Uterus (tissue), 4 donors: ENCODE measurements around the gene PIEZO2. TPM values are rescaled to one million over a fixed set of nuclear protein-coding genes. Genes with fewer than 3 reads are reported as not detected.

Experiments
- DNase-seq, 2 donors: peaks; one replicate each; pipeline ENCODE4 v3.0.0-alpha.2; 2019 to 2020
- H3K27ac ChIP-seq, 2 donors: fragments of 200-600 bp; sonication (generic); 1 replicate in 1 of 2; 2 replicates in 1 of 2; pipeline ENCODE4 v1.5.1; 2016 to 2018
- H3K27me3 ChIP-seq, 2 donors: fragments of 200-600 bp; sonication (generic); one replicate each; pipeline ENCODE4 v1.5.1; 2018 to 2019; ENCODE audit warnings: control low read depth in 1 of 2
- H3K36me3 ChIP-seq, 2 donors: fragments of 200-600 bp; sonication (generic); one replicate each; pipeline ENCODE4 v1.5.1; 2019; ENCODE audit warnings: control low read depth in 1 of 2
- H3K4me1 ChIP-seq, 2 donors: fragments of 200-600 bp; sonication (generic); one replicate each; pipeline ENCODE4 v1.5.1; 2018 to 2019; ENCODE audit warnings: control low read depth in 1 of 2
- H3K4me3 ChIP-seq, 2 donors: fragments of 200-600 bp; sonication (generic); 1 replicate in 1 of 2; 2 replicates in 1 of 2; pipeline ENCODE4 v1.5.1; 2018 to 2019; ENCODE audit warnings: mild to moderate bottlenecking in 1 of 2
- H3K9me3 ChIP-seq, 2 donors: fragments of 200-600 bp; sonication (generic); one replicate each; pipeline ENCODE4 v1.5.1; 2019; ENCODE audit warnings: control low read depth in 1 of 2
- POLR2A ChIP-seq, 2 donors: fragments of 450-650 bp; IDR thresholded peaks; one replicate each; pipeline ENCODE4 v1.6.1; 2016; ENCODE audit warnings: antibody characterized with exemption in 2 of 2, mild to moderate bottlenecking in 1 of 2, moderate library complexity in 1 of 2
- intact Hi-C: fragments of 100-400 bp; cut with DNase I; formaldehyde crosslinking; loops from one replicate; pipeline ENCODE4 v1.15.1; 2023; ENCODE audit warnings: low total_unique reads
- total RNA-seq, 4 donors: library from RNA; depleted of rRNA in 3 of 4; stranded (reverse); fragments of >200 nt in 3 of 4; gene quantifications; one replicate each; pipeline versions ENCODE4 v1.1.0 to v1.2.4, GENCODE V29; 2014 to 2023
- TF ChIP-seq, protein P1 (sequence below), 4 experiments: fragments of 200-600 bp in 2 of 4; fragments of 450-650 bp in 2 of 4; sonication (generic) in 2 of 4; IDR thresholded peaks; one replicate each; pipeline ENCODE4 v1.5.1; 2016 to 2019; ENCODE audit warnings: antibody characterized with exemption in 4 of 4, mild to moderate bottlenecking in 2 of 4, moderate library complexity in 1 of 4
- donor health status: DM: yes; HTN: yes; CAD: no.

The PIEZO2 gene
- total RNA-seq, 4 donors from 2014 or later = 1.8 to 42.8 (median 5.6) TPM

DNA sequence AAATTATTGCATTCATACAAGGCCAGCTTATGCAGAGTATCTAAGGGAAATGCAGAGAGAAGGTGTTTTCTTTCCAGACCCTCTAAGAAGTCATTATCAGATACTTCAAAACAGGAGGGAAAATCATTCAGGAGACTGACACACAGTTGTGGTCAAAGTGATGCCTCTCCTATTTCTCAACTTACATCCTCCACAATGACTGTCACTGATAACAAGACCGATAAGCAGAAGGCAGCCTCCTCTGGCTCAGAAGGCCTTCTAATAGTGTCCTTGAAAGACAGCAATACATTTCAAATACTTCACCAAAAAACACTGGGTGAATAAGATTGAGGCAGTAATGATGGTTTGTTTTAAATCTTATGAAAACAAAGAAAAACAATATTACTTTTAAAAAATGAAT lies 199.7 kb downstream of the PIEZO2 start:
- Histone ChIP-seq H3K36me3 (no peaks in the 10 kb centered on the region), H3K4me3 (no peak overlapping the region), H3K9me3 (peaks cover 0 to 13% of the 10 kb centered on the region in 2 donors), H3K27me3 (no peaks in the 10 kb centered on the region), H3K27ac (no peak overlapping the region), H3K4me1 (no peaks in the 10 kb centered on the region)
- DNase-seq = no peak
- intact Hi-C loops = no loop called here
- TF ChIP-seq, protein P1, sequence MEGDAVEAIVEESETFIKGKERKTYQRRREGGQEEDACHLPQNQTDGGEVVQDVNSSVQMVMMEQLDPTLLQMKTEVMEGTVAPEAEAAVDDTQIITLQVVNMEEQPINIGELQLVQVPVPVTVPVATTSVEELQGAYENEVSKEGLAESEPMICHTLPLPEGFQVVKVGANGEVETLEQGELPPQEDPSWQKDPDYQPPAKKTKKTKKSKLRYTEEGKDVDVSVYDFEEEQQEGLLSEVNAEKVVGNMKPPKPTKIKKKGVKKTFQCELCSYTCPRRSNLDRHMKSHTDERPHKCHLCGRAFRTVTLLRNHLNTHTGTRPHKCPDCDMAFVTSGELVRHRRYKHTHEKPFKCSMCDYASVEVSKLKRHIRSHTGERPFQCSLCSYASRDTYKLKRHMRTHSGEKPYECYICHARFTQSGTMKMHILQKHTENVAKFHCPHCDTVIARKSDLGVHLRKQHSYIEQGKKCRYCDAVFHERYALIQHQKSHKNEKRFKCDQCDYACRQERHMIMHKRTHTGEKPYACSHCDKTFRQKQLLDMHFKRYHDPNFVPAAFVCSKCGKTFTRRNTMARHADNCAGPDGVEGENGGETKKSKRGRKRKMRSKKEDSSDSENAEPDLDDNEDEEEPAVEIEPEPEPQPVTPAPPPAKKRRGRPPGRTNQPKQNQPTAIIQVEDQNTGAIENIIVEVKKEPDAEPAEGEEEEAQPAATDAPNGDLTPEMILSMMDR (IDR thresholded peaks at IDR 0.05) = no peak
- TF ChIP-seq POLR2A (IDR thresholded peaks at IDR 0.05) = no peak

DNA sequence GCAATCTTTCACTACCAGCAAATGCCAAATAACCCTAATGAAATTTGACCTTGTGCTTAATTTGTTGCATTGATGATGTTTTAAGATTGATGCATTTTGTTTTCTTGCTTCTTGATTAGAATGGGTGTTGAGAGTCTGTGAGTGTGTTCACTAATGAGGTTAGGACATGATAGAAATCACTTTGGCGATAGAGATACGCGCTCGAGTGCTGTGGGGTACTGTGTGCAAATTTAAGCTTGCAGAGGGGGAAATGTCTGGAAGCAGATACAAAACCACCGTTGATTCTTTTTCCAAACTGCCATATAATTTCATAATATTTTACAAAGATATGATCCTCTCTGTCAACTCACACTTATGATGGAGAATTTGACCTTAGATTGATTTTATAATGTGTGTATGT lies 200.9 kb downstream of the PIEZO2 start:
- Histone ChIP-seq H3K27ac (no peak overlapping the region), H3K4me3 (no peak overlapping the region), H3K36me3 (no peaks in the 10 kb centered on the region), H3K4me1 (no peaks in the 10 kb centered on the region), H3K27me3 (no peaks in the 10 kb centered on the region), H3K9me3 (peaks cover 0 to 13% of the 10 kb centered on the region in 2 donors)
- intact Hi-C loops = no loop called here
- no peak for DNase-seq
- TF ChIP-seq POLR2A (IDR thresholded peaks at IDR 0.05) = no peak
- TF ChIP-seq, protein P1 (IDR thresholded peaks at IDR 0.05) = no peak

DNA sequence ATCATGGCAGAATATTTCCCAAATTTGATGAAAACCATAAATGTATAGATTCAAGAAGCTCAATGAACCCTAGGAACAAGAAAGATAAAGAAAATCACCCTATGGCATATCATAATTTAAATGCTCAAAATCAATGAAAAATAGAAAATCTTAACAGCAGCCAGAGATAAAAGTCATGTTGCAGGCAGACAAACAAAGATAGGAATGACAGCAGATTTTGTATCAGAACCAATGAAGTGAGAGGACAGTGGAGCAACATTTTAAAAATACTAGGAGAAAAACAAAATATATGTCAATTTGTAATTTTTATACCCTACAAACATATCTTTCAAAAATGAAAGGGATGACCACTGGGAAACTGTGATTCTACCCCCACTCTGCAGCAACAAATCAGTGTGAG lies 203.3 kb downstream of the PIEZO2 start:
- intact Hi-C loops = no loop called here
- TF ChIP-seq POLR2A (IDR thresholded peaks at IDR 0.05) = no peak
- TF ChIP-seq, protein P1 (IDR thresholded peaks at IDR 0.05) = no peak

DNA sequence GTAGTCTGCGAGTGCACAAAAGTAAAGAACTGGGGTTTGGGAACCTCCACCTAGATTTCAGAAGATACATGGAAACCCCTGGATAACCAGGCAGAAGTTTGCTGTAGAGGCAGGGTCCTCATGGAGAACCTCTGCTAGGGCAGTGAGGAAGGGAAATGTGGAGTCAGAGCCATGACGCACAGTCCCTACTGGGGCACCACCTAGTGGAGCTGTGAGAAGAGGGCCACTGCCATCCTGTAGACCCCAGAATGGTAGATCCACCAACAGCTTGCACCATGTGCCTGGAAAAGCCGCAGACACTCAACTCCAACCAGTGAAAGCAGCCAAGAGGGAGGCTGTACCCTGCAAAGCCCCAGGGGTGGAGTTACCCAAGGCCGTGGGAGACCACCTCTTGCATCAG lies 206.4 kb downstream of the PIEZO2 start:
- Histone ChIP-seq H3K9me3 (peaks cover 0 to 13% of the 10 kb centered on the region in 2 donors), H3K4me1 (no peaks in the 10 kb centered on the region), H3K4me3 (no peak overlapping the region), H3K27ac (no peak overlapping the region), H3K36me3 (no peaks in the 10 kb centered on the region), H3K27me3 (no peaks in the 10 kb centered on the region)
- intact Hi-C loops = no loop called here
- no peak for DNase-seq
- TF ChIP-seq POLR2A (IDR thresholded peaks at IDR 0.05) = no peak
- TF ChIP-seq, protein P1 (IDR thresholded peaks at IDR 0.05) = no peak

More for the DNA sequence above, 203.3 kb downstream of the PIEZO2 start:
- no peak for DNase-seq
- no peak overlapping the region for H3K4me3 ChIP-seq
- H3K27me3 ChIP-seq = no peaks in the 10 kb centered on the region
- peaks cover 0 to 13% of the 10 kb centered on the region in 2 donors for H3K9me3 ChIP-seq
- no peaks in the 10 kb centered on the region for H3K4me1 ChIP-seq
- no peaks in the 10 kb centered on the region for H3K36me3 ChIP-seq
- no peak overlapping the region for H3K27ac ChIP-seq

DNA sequence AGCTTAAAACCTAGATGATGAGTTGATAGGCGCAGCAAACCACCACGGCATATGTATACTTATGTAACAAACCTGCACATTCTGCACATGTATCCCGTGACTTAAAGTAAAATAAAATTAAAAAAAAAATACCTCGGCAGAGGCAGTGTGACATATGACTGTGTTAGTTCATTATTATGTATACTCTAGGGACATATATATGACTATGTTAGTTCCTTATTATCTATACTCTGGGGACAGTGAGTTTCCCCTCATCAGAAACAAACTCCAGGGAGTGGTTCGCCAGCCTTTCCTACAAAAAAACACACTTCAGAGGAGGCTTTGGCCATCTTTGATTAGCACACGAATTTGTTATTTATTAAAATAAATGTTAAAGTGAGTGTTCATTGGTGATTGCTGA lies 209.5 kb downstream of the PIEZO2 start:
- Histone ChIP-seq H3K36me3 (no peaks in the 10 kb centered on the region), H3K4me1 (no peaks in the 10 kb centered on the region), H3K27ac (no peak overlapping the region), H3K4me3 (no peak overlapping the region), H3K9me3 (no peaks in the 10 kb centered on the region), H3K27me3 (no peaks in the 10 kb centered on the region)
- no peak for DNase-seq
- intact Hi-C loops = no loop called here
- TF ChIP-seq, protein P1 (IDR thresholded peaks at IDR 0.05) = no peak
- TF ChIP-seq POLR2A (IDR thresholded peaks at IDR 0.05) = no peak
